Fibroblast of lung (primary cell): ENCODE results near the gene SMARCAL1. TPM values are rescaled to one million over a fixed set of nuclear protein-coding genes. Genes with fewer than 3 reads are reported as not detected.
A peak's percentile ranks its signal among the peaks of the same experiment; 100 is the strongest.

Experiments used
- DNase-seq, 2 donors: peaks; one replicate each; pipeline versions ENCODE4 v3.0.0 to v3.0.0-alpha.2; 2010; ENCODE audit warnings: low read depth in 2 of 2
- H2AFZ ChIP-seq: 2 replicates; pipeline ENCODE4 v1.5.1; 2012; ENCODE audit warnings: low read length, control low read depth, inconsistent platforms
- H3K27ac ChIP-seq: 2 replicates; pipeline ENCODE4 v1.5.1; 2011; ENCODE audit warnings: low read length, control low read depth; ENCODE audit not compliant: insufficient read depth
- H3K27me3 ChIP-seq: 2 replicates; pipeline ENCODE4 v1.5.1; 2011; ENCODE audit warnings: mild to moderate bottlenecking, low read length; ENCODE audit not compliant: control insufficient read depth, insufficient read depth
- H3K36me3 ChIP-seq: 2 replicates; pipeline ENCODE4 v1.5.1; 2011; ENCODE audit warnings: low read length; ENCODE audit not compliant: control insufficient read depth, insufficient read depth
- H3K4me1 ChIP-seq: 2 replicates; pipeline ENCODE4 v1.5.1; 2011; ENCODE audit warnings: low read length; ENCODE audit not compliant: control insufficient read depth, insufficient read depth; ENCODE audit errors: extremely low read depth
- H3K4me2 ChIP-seq: 2 replicates; pipeline ENCODE4 v1.5.1; 2011; ENCODE audit warnings: low read length, control low read depth; ENCODE audit not compliant: insufficient read depth; ENCODE audit errors: extremely low read depth
- H3K4me3 ChIP-seq, 4 experiments: fragments of 200-600 bp in 1 of 4; sonication (generic) in 1 of 4; replicated peaks in 1 of 4; 2 replicates each; pipeline ENCODE4 v1.5.1; 2011 to 2016; ENCODE audit warnings: low read length in 4 of 4, low read depth in 3 of 4, mild to moderate bottlenecking in 3 of 4, control low read depth in 2 of 4, inconsistent platforms in 1 of 4, mixed read lengths in 1 of 4; ENCODE audit not compliant: insufficient read depth in 1 of 4; ENCODE audit errors: control extremely low read depth in 1 of 4
- H3K79me2 ChIP-seq: 2 replicates; pipeline ENCODE4 v1.5.1; 2012; ENCODE audit warnings: mild to moderate bottlenecking, low read length, inconsistent platforms; ENCODE audit not compliant: control insufficient read depth, insufficient read depth
- H3K9ac ChIP-seq: 2 replicates; pipeline ENCODE4 v1.5.1; 2011; ENCODE audit warnings: mild to moderate bottlenecking, low read length, control low read depth; ENCODE audit not compliant: insufficient read depth
- H3K9me3 ChIP-seq: 2 replicates; pipeline ENCODE4 v1.5.1; 2012; ENCODE audit warnings: low read depth, low read length; ENCODE audit not compliant: control insufficient read depth, insufficient read depth
- H4K20me1 ChIP-seq: 2 replicates; pipeline ENCODE4 v1.5.1; 2011; ENCODE audit warnings: low read length; ENCODE audit not compliant: control insufficient read depth, insufficient read depth; ENCODE audit errors: extremely low read depth
- EZH2 ChIP-seq: IDR thresholded peaks from 2 replicates; pipeline ENCODE4 v1.5.1; 2012; ENCODE audit warnings: low read length, control low read depth, mild to moderate bottlenecking; ENCODE audit errors: missing control alignments
- polyA plus RNA-seq, 2 donors: library from polyadenylated mRNA; depleted of rRNA in 1 of 2; stranded (reverse) in 1 of 2; unstranded in 1 of 2; fragments of >200 nt; gene quantifications; 2 replicates each; pipeline ENCODE4 v1.2.1, GENCODE V29; 2011 to 2012; ENCODE audit warnings: missing spikeins in 1 of 2
- total RNA-seq: library from RNA; depleted of rRNA; stranded (reverse); fragments of >200 nt; gene quantifications from 2 replicates; pipeline ENCODE4 v1.2.1, GENCODE V29; 2014
- TF ChIP-seq, protein P1 (sequence below), 2 donors: IDR thresholded peaks in 1 of 2; conservative IDR thresholded peaks in 1 of 2; 1 replicate in 1 of 2; 2 replicates in 1 of 2; pipeline ENCODE4 v1.5.1; 2011 to 2012; ENCODE audit warnings: low read length in 2 of 2, control low read depth in 1 of 2, inconsistent platforms in 1 of 2, low read depth in 1 of 2, mild to moderate bottlenecking in 1 of 2

The SMARCAL1 gene
- total and polyA plus RNA-seq, 2 donors (not counting 1 experiment from before 2014, with no cell fraction given) = 21.5 to 25.1 TPM

GRCh38 chr2:216391401-216391800 is 20.9 kb upstream of the SMARCAL1 start:
- no peak for TF ChIP-seq EZH2
- TF ChIP-seq, protein P1, sequence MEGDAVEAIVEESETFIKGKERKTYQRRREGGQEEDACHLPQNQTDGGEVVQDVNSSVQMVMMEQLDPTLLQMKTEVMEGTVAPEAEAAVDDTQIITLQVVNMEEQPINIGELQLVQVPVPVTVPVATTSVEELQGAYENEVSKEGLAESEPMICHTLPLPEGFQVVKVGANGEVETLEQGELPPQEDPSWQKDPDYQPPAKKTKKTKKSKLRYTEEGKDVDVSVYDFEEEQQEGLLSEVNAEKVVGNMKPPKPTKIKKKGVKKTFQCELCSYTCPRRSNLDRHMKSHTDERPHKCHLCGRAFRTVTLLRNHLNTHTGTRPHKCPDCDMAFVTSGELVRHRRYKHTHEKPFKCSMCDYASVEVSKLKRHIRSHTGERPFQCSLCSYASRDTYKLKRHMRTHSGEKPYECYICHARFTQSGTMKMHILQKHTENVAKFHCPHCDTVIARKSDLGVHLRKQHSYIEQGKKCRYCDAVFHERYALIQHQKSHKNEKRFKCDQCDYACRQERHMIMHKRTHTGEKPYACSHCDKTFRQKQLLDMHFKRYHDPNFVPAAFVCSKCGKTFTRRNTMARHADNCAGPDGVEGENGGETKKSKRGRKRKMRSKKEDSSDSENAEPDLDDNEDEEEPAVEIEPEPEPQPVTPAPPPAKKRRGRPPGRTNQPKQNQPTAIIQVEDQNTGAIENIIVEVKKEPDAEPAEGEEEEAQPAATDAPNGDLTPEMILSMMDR (conservative IDR thresholded peaks at IDR 0.05 in 1 of 2, IDR thresholded peaks at IDR 0.05 in 1 of 2; ENCODE audit: low read depth in 1 of 2, low read length in 2 of 2) = no peak
- peak in 1 of 2 donors; percentile 26 for DNase-seq
- H4K20me1 ChIP-seq = no peaks in the 10 kb centered on the region
- H3K36me3 ChIP-seq = no peaks in the 10 kb centered on the region
- H3K4me1 ChIP-seq = no peaks in the 10 kb centered on the region
- no peak overlapping the region for H3K4me3 ChIP-seq
- H3K27me3 ChIP-seq = no peaks in the 10 kb centered on the region
- no peaks in the 10 kb centered on the region for H3K79me2 ChIP-seq
- H3K9me3 ChIP-seq = no peaks in the 10 kb centered on the region
- H3K27ac ChIP-seq = no peak overlapping the region
- no peak overlapping the region for H3K4me2 ChIP-seq
- no peak overlapping the region for H2AFZ ChIP-seq
- H3K9ac ChIP-seq = no peak overlapping the region

DNA sequence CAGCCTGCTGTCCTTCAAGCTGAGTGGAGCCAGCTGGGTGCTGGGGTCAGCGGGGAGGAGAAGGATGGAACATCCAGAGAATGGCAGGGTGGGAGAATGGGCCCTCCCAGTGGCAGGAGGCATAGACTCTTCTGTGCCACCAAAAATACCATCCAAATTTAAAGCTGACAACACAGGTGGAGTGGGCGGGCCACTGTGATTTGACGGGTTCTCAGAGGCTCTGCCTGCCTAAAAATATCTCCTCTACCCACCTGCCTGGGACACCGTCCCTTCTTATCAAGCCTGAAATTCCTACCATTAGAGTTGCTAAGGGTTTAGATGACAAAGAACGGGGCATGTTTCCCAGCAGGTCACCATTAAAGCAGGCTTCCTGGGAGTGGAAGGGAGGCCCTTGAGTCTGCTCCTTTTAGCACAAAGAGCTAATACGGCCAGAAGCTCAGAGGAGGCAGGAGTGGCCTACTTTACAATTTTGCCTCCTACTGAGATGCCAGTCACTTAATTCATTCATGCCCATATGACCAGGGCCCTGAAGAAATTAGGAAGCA is 20.2 kb upstream of the SMARCAL1 start:
- H3K27me3 ChIP-seq = no peaks in the 10 kb centered on the region
- no peak overlapping the region for H3K27ac ChIP-seq
- H3K9ac ChIP-seq = no peak overlapping the region
- no peaks in the 10 kb centered on the region for H3K36me3 ChIP-seq
- H3K4me2 ChIP-seq = no peak overlapping the region
- H3K79me2 ChIP-seq = no peaks in the 10 kb centered on the region
- no peaks in the 10 kb centered on the region for H4K20me1 ChIP-seq
- TF ChIP-seq, protein P1 (conservative IDR thresholded peaks at IDR 0.05 in 1 of 2, IDR thresholded peaks at IDR 0.05 in 1 of 2; ENCODE audit: low read depth in 1 of 2, low read length in 2 of 2) = no peak
- TF ChIP-seq EZH2 = no peak
- no peak for DNase-seq
- H3K4me1 ChIP-seq = no peaks in the 10 kb centered on the region
- no peak overlapping the region for H3K4me3 ChIP-seq
- H3K9me3 ChIP-seq = no peaks in the 10 kb centered on the region
- no peak overlapping the region for H2AFZ ChIP-seq

DNA sequence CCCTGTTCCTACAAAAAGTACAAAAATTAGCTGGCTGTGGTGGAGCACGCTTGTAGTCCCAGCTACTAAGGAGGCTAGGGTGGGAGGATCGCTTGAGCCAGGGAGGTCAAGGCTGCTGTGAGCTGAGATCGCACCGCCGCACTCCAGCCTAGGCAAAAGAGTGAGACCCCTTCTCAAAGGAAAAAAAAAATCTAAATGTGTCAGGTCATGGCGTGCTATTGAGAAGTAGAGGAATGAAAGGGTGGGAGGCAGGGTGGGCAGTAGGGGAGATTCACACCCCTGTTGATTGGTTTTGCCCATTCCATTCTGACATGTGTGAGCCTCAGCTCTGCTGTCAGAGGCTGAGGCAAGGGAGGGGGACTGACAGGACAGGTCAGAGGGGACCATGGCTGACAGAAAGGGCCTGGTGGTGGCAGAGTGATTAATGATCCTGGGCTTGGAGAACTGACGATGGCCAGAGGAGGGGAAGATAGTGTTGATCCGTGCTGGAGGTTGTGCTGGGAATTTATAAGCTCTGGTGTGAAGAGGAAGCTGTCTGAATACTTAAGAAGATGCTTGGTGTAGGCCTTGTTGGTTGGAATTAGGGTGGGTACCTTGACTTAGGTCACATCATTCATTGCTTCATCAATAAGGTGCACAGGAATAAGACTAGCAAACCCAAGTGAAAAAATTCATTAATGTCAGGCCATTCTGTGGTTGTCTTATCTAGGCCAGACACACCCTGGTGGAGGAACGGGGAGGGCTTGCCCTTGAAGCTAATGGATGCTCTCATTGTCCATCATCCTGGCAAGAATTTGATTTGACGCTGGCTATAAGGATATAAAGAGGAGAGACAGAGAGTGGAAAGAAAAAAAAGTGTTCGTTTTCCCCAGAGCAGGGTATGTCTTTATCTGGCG is 19.1 kb upstream of the SMARCAL1 start:
- peak in 1 of 2 donors; percentile 11 for DNase-seq
- no peaks in the 10 kb centered on the region for H3K27me3 ChIP-seq

More for the DNA sequence above, 19.1 kb upstream of the SMARCAL1 start:
- Histone ChIP-seq H3K4me3 (no peak overlapping the region), H3K79me2 (no peaks in the 10 kb centered on the region), H4K20me1 (no peaks in the 10 kb centered on the region), H3K9me3 (no peaks in the 10 kb centered on the region), H3K27ac (no peak overlapping the region), H3K4me1 (no peaks in the 10 kb centered on the region), H2AFZ (no peak overlapping the region), H3K4me2 (no peak overlapping the region), H3K36me3 (no peaks in the 10 kb centered on the region), H3K9ac (no peak overlapping the region)
- TF ChIP-seq, protein P1 (conservative IDR thresholded peaks at IDR 0.05 in 1 of 2, IDR thresholded peaks at IDR 0.05 in 1 of 2; ENCODE audit: low read depth in 1 of 2, low read length in 2 of 2) = no peak
- no peak for TF ChIP-seq EZH2
